Esophagus squamous epithelium (tissue), 5 donors: ENCODE measurements around the gene CCDC141. TPM values are rescaled to one million over a fixed set of nuclear protein-coding genes. Genes with fewer than 3 reads are reported as not detected.

Source experiments
- DNase-seq: peaks from one replicate; lab custom pipeline; 2025; lab: John Stamatoyannopoulos, UW
- H3K27ac ChIP-seq, 4 donors: fragments of 200-600 bp; sonication (generic); one replicate each; pipeline ENCODE4 v1.5.1; 2016 to 2019; ENCODE audit warnings: mild to moderate bottlenecking in 1 of 4
- H3K27me3 ChIP-seq, 4 donors: fragments of 200-600 bp; sonication (generic); 1 replicate in 3 of 4; 2 replicates in 1 of 4; pipeline versions ENCODE4 v1.5.1 to v1.6.0; 2017 to 2021; ENCODE audit warnings: antibody characterized with exemption in 1 of 4
- H3K36me3 ChIP-seq, 3 donors: fragments of 200-600 bp; sonication (generic); one replicate each; pipeline ENCODE4 v1.5.1; 2016 to 2019
- H3K4me1 ChIP-seq, 3 donors: fragments of 200-600 bp; sonication (generic); one replicate each; pipeline ENCODE4 v1.5.1; 2017 to 2019
- H3K4me3 ChIP-seq, 4 donors: fragments of 200-600 bp; sonication (generic); 1 replicate in 3 of 4; 2 replicates in 1 of 4; pipeline ENCODE4 v1.5.1; 2016 to 2019; ENCODE audit warnings: mild to moderate bottlenecking in 2 of 4, moderate library complexity in 1 of 4
- H3K9me3 ChIP-seq, 3 donors: fragments of 200-600 bp; sonication (generic); one replicate each; pipeline ENCODE4 v1.5.1; 2016 to 2019
- CTCF ChIP-seq, 6 experiments: fragments of 450-650 bp in 4 of 6; fragments of 200-600 bp in 2 of 6; sonication (generic) in 2 of 6; IDR thresholded peaks; one replicate each; pipeline ENCODE4 v1.5.1; 2016 to 2019; ENCODE audit warnings: antibody characterized with exemption in 6 of 6, mild to moderate bottlenecking in 4 of 6, moderate library complexity in 4 of 6
- POLR2A ChIP-seq, 4 donors: fragments of 450-650 bp; IDR thresholded peaks; one replicate each; pipeline ENCODE4 v1.6.1; 2017; ENCODE audit warnings: antibody characterized with exemption in 4 of 4, mild to moderate bottlenecking in 4 of 4, moderate library complexity in 3 of 4
- whole genome bisulfite sequencing, 2 donors: methylation state at CpG; one replicate each; pipeline ENCODE4 v1.1.5; 2018; 5-methylcytosine and 5-hydroxymethylcytosine counted together
- intact Hi-C: fragments of 100-400 bp; cut with DNase I; formaldehyde crosslinking; loops from one replicate; pipeline ENCODE4 v1.15.0; 2022
- total RNA-seq, 4 donors: library from RNA; depleted of rRNA; stranded (reverse); fragments of >200 nt; gene quantifications; one replicate each; pipeline ENCODE4 v1.1.0, GENCODE V29; 2016
- donor health status: DM: yes; HTN: yes; CAD: no.

CCDC141 gene
- total RNA-seq, 4 donors from 2014 or later: 0.26 to 3.1 (median 1.1) TPM

GRCh38 chr2:179005976-179006375 lies 44.0 kb downstream of the CCDC141 start:
- no peaks in the 10 kb centered on the region for H3K4me1 ChIP-seq
- no peak for TF ChIP-seq CTCF (IDR thresholded peaks at IDR 0.05)
- TF ChIP-seq POLR2A (IDR thresholded peaks at IDR 0.05): no peak

GRCh38 chr2:178999476-178999875 lies 50.5 kb downstream of the CCDC141 start:
- Histone ChIP-seq H3K4me3 (no peak overlapping the region), H3K27ac (no peak overlapping the region), H3K36me3 (no peaks in the 10 kb centered on the region), H3K4me1 (no peaks in the 10 kb centered on the region), H3K27me3 (no peaks in the 10 kb centered on the region), H3K9me3 (no peaks in the 10 kb centered on the region)
- no peak for DNase-seq
- TF ChIP-seq POLR2A (IDR thresholded peaks at IDR 0.05) (no peak), CTCF (IDR thresholded peaks at IDR 0.05) (no peak)
- intact Hi-C loops: no loop called here
- 79 to 82% methylated on average over 4 of the region's 4 CpGs for WGBS, 2 donors

More at GRCh38 chr2:179005976-179006375, 44.0 kb downstream of the CCDC141 start:
- no peaks in the 10 kb centered on the region for H3K9me3 ChIP-seq
- intact Hi-C loops: no loop called here
- 12 to 71% methylated on average over 1 of the region's 1 CpG for WGBS, 2 donors
- no peak for DNase-seq
- no peak overlapping the region for H3K27ac ChIP-seq
- no peaks in the 10 kb centered on the region for H3K36me3 ChIP-seq
- H3K4me3 ChIP-seq: no peak overlapping the region
- no peaks in the 10 kb centered on the region for H3K27me3 ChIP-seq

GRCh38 chr2:178998539-178998938 lies 51.4 kb downstream of the CCDC141 start:
- Histone ChIP-seq H3K27me3 (no peaks in the 10 kb centered on the region), H3K4me1 (no peaks in the 10 kb centered on the region), H3K36me3 (no peaks in the 10 kb centered on the region), H3K4me3 (no peak overlapping the region), H3K27ac (no peak overlapping the region), H3K9me3 (no peaks in the 10 kb centered on the region)
- 69 to 71% methylated on average over 2 of the region's 2 CpGs for WGBS, 2 donors
- no peak for DNase-seq
- intact Hi-C loops: no loop called here
- TF ChIP-seq CTCF (IDR thresholded peaks at IDR 0.05) (no peak), POLR2A (IDR thresholded peaks at IDR 0.05) (no peak)

- H3K4me3 ChIP-seq: no peak overlapping the region
- H3K36me3 ChIP-seq: no peaks in the 10 kb centered on the region
- no peaks in the 10 kb centered on the region for H3K4me1 ChIP-seq
- no peak overlapping the region for H3K27ac ChIP-seq
- H3K27me3 ChIP-seq: no peaks in the 10 kb centered on the region
- 44 to 65% methylated on average over 2 of the region's 2 CpGs for WGBS, 2 donors
- intact Hi-C loops: no loop called here
- DNase-seq: no peak
- H3K9me3 ChIP-seq: no peaks in the 10 kb centered on the region
- TF ChIP-seq POLR2A (IDR thresholded peaks at IDR 0.05): no peak
- no peak for TF ChIP-seq CTCF (IDR thresholded peaks at IDR 0.05)
Observed at GRCh38 chr2:178997477-178997876, 52.5 kb downstream of the CCDC141 start.

- intact Hi-C loops: no loop called here
- H3K4me3 ChIP-seq: no peak overlapping the region
- no peaks in the 10 kb centered on the region for H3K27me3 ChIP-seq
- H3K9me3 ChIP-seq: no peaks in the 10 kb centered on the region
- H3K27ac ChIP-seq: no peak overlapping the region
- no peaks in the 10 kb centered on the region for H3K36me3 ChIP-seq
- H3K4me1 ChIP-seq: no peaks in the 10 kb centered on the region
- no peak for DNase-seq
- TF ChIP-seq POLR2A (IDR thresholded peaks at IDR 0.05): no peak
- TF ChIP-seq CTCF (IDR thresholded peaks at IDR 0.05): no peak
- 80 to 100% methylated on average over 1 of the region's 1 CpG for WGBS, 2 donors
Observed at GRCh38 chr2:178997067-178997466, 52.9 kb downstream of the CCDC141 start.
